ENCODE data around the gene HCRTR2.

The HCRTR2 gene

GRCh38 chr6:55182016-55182650 is 7.8 kb downstream of the HCRTR2 start:
- TF ChIP-seq CTCF (IDR thresholded peaks at IDR 0.05; ENCODE audit: control insufficient read depth, extremely low read depth, insufficient read depth) = no peak
- H3K4me3 ChIP-seq (ENCODE audit: low read depth, low read length) = no peak overlapping the region
- no peak for DNase-seq (ENCODE audit: low read depth)

GRCh38 chr6:55184782-55185530 is 10.6 kb downstream of the HCRTR2 start:
- no peak overlapping the region for H3K4me3 ChIP-seq (ENCODE audit: low read depth, low read length)
- DNase-seq (ENCODE audit: low read depth) = no peak
- TF ChIP-seq CTCF (IDR thresholded peaks at IDR 0.05; ENCODE audit: control insufficient read depth, extremely low read depth, insufficient read depth) = no peak

- TF ChIP-seq CTCF (IDR thresholded peaks at IDR 0.05; ENCODE audit: control insufficient read depth, extremely low read depth, insufficient read depth) = no peak
- DNase-seq (ENCODE audit: low read depth) = no peak
- no peak overlapping the region for H3K4me3 ChIP-seq (ENCODE audit: low read depth, low read length)
These were observed 24.4 kb downstream of the HCRTR2 start for GRCh38 chr6:55198715-55199114.

- H3K4me3 ChIP-seq (ENCODE audit: low read depth, low read length) = no peak overlapping the region
- no peak for TF ChIP-seq CTCF (IDR thresholded peaks at IDR 0.05; ENCODE audit: control insufficient read depth, extremely low read depth, insufficient read depth)
- DNase-seq (ENCODE audit: low read depth) = no peak
These were observed 24.9 kb downstream of the HCRTR2 start for GRCh38 chr6:55199239-55199638.

- H3K4me3 ChIP-seq (ENCODE audit: low read depth, low read length) = no peak overlapping the region
These were observed 34.5 kb downstream of the HCRTR2 start for GRCh38 chr6:55208478-55209458.

More at GRCh38 chr6:55208478-55209458, 34.5 kb downstream of the HCRTR2 start:
- TF ChIP-seq CTCF (IDR thresholded peaks at IDR 0.05; ENCODE audit: control insufficient read depth, extremely low read depth, insufficient read depth) = no peak
- no peak for DNase-seq (ENCODE audit: low read depth)

All from LNCaP clone FGC (cell line).